Body of pancreas (tissue), 4 donors: ENCODE results near the gene TTLL10. TPM values are rescaled to one million over a fixed set of nuclear protein-coding genes. Genes with fewer than 3 reads are reported as not detected.

Experiments used
- ATAC-seq: fragments of 150-250 bp; one replicate; pipeline ENCODE4 v1.9.1; 2016
- DNase-seq, 4 donors: peaks; one replicate each; pipeline ENCODE4 v3.0.0-alpha.2; 2019
- H3K27ac ChIP-seq, 4 donors: fragments of 200-600 bp; sonication (generic); 1 replicate in 3 of 4; 2 replicates in 1 of 4; pipeline versions ENCODE4 v1.5.1 to v1.6.1; 2016 to 2019; ENCODE audit warnings: mild to moderate bottlenecking in 1 of 4, mixed read lengths in 1 of 4, moderate library complexity in 1 of 4
- H3K27me3 ChIP-seq, 2 donors: fragments of 200-600 bp; sonication (generic); one replicate each; pipeline ENCODE4 v1.6.0; 2016; ENCODE audit warnings: mild to moderate bottlenecking in 1 of 2
- H3K36me3 ChIP-seq, 2 donors: fragments of 200-600 bp; sonication (generic); replicated peaks in 1 of 2; 2 replicates each; pipeline ENCODE4 v1.5.1; 2016; ENCODE audit warnings: low read depth in 2 of 2; ENCODE audit not compliant: insufficient read depth in 1 of 2
- H3K4me1 ChIP-seq: fragments of 200-600 bp; sonication (generic); one replicate; pipeline ENCODE4 v1.6.0; 2016
- H3K4me3 ChIP-seq, 2 donors: fragments of 200-600 bp; sonication (generic); 1 replicate in 1 of 2; 2 replicates in 1 of 2; pipeline ENCODE4 v1.5.1; 2016 to 2019
- H3K9me3 ChIP-seq, 3 donors: fragments of 200-600 bp; sonication (generic); 1 replicate in 2 of 3; 2 replicates in 1 of 3; pipeline ENCODE4 v1.5.1; 2016
- CTCF ChIP-seq, 7 experiments: fragments of 450-650 bp in 4 of 7; fragments of 200-600 bp in 3 of 7; sonication (generic) in 3 of 7; IDR thresholded peaks; one replicate each; pipeline ENCODE4 v1.5.1; 2016 to 2019; ENCODE audit warnings: antibody characterized with exemption in 7 of 7
- POLR2A ChIP-seq, 3 donors: fragments of 450-650 bp; IDR thresholded peaks; one replicate each; pipeline ENCODE4 v1.6.1; 2016; ENCODE audit warnings: antibody characterized with exemption in 3 of 3, mild to moderate bottlenecking in 2 of 3
- WGBS, 2 donors: methylation state at CpG; one replicate each; pipeline ENCODE4 v1.1.5; 2017; 5-methylcytosine and 5-hydroxymethylcytosine counted together
- intact Hi-C: fragments of 100-400 bp; cut with DNase I; formaldehyde crosslinking; loops from one replicate; pipeline ENCODE4 v1.15.1; 2023
- total RNA-seq, 2 donors: library from RNA; depleted of rRNA; stranded (reverse); fragments of >200 nt; gene quantifications; one replicate each; pipeline ENCODE4 v1.1.0, GENCODE V29; 2016

TTLL10 gene
- total RNA-seq, 2 donors from 2014 or later, result 0.66 to 0.78 TPM

GRCh38 chr1:1199141-1199960, 25.7 kb downstream of the TTLL10 start:
- no peak overlapping the region for H3K4me3 ChIP-seq
- H3K36me3 ChIP-seq, result no peaks in the 10 kb centered on the region
- no peaks in the 10 kb centered on the region for H3K9me3 ChIP-seq
- H3K27ac ChIP-seq, result no peak overlapping the region
- intact Hi-C loops, result no loop called here
- 60 to 82% methylated on average over 2 to 22 of the region's 22 CpGs for WGBS, 2 donors
- ATAC-seq, result no peak
- peaks cover 0 to 13% of the 10 kb centered on the region in 2 donors for H3K27me3 ChIP-seq
- peaks cover 11% of the 10 kb centered on the region for H3K4me1 ChIP-seq
- DNase-seq, result no peak
- TF ChIP-seq POLR2A (IDR thresholded peaks at IDR 0.05) (no peak), CTCF (IDR thresholded peaks at IDR 0.05) (no peak)

DNA sequence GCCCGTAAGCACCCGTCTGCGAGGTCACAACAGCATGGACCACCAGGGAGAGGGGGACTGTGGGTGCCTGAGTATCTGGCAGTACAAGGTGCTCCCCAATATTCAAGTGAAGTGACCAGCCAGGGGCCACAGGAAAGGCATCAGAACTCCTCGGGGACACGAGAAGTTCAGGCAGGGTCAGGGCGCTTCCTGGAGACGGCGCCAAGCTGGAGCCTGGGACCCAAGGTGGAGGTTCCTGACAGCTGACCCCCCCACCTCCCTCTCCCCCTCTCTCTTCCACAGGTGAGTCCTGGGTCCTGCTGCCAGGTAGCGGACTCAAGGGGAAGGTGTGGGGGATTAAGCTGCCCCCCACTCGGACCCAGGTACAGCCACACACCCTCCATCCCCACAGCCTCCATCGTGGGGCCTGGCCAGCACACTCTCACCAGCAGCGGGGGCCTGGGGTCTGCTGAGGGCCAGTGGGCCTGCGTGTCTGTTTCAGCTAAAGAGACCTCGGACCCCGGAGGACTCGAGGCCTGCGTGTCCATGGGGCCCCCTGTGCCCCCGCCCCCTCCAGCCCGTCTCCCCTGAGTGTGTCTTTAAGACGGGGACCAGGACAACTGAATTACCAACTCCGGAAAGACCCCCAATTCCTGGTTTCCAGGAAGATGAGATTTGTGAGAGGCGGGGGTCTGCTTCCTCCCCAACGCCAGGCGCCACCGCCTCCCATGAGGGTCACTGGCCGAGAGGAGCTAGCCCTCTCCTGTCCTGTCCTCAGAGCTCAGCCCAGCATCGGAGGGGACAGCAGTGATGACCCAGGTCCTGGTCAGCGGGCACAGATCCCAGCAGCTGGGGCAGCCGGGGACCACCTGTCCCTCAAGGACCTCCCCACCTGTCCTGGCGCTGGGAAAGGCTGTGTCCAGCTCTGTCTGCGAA, 26.5 kb downstream of the TTLL10 start:
- WGBS, 2 donors, result 62 to 77% methylated on average over 8 to 31 of the region's 31 CpGs
- Histone ChIP-seq H3K4me1 (peaks cover 11% of the 10 kb centered on the region), H3K9me3 (no peaks in the 10 kb centered on the region), H3K27ac (no peak overlapping the region), H3K4me3 (no peak overlapping the region), H3K36me3 (no peaks in the 10 kb centered on the region), H3K27me3 (peaks cover 0 to 13% of the 10 kb centered on the region in 2 donors)
- no peak for TF ChIP-seq POLR2A (IDR thresholded peaks at IDR 0.05)
- TF ChIP-seq CTCF (IDR thresholded peaks at IDR 0.05), result no peak
- DNase-seq (no peak), ATAC-seq (no peak)
- intact Hi-C loops, result no loop called here

DNA sequence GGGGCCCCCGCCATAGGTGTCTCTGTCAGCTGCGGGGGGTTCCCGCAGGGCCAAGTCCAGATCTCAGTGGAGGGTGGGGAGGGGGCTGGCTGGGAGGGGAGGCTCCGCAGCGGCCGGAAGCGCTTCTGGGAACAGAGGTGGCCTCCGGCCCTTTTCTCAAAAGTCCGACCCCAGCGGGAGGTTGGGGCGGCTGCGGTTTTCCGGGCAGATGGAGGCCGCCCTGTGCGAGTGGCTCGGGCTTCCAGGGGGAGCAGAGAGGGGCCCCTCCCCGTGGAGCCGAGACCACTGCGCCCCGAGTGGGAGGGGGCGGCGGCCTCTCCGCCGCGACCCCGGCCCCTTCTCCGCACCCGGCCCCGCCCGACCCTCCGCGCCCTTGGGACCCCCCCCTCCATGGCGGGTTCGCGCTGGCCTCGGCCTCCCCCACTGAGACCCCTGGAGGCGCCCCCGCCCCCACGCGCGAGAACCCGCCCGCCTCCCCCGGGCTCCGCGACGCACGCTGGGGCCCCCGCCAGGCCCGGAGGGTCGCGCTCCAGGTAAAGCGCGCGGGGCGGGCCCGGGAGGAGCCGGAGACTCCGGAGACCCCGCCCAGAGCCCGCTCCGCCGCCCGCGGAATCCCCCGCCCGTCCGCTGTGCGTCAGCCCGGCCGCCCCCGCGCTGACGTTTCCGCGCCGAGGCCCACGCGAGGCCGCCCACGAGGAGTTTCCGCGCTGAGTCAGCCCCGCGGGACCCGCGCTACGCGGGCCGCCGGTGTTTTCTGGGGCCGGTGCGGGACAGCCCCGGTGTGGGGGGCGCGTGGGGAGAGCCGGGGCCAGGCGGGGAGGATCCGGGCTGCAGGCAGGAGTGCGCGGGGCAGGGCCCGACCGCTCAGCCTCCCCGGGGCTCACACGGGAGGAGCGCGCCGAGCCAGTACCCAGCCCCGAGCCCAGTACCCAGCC, 27.5 kb downstream of the TTLL10 start:
- Histone ChIP-seq H3K27me3 (peaks cover 0 to 16% of the 10 kb centered on the region in 2 donors), H3K27ac (no peak overlapping the region), H3K36me3 (no peaks in the 10 kb centered on the region), H3K9me3 (no peaks in the 10 kb centered on the region), H3K4me1 (peaks cover 14% of the 10 kb centered on the region), H3K4me3 (peak overlapping the region; percentile 9 to 17)
- DNase-seq, result peak in 3 of 4 donors; percentile 25 to 44 (median 44)
- TF ChIP-seq POLR2A (IDR thresholded peaks at IDR 0.05) (no peak), CTCF (IDR thresholded peaks at IDR 0.05) (no peak)
- peak; percentile 33 for ATAC-seq
- 2% methylated on average over 57 of the region's 109 CpGs; no CpG with 5 or more reads in 1 of the 2 donors for WGBS, 2 donors
- intact Hi-C loops, result no loop called here

- Histone ChIP-seq H3K9me3 (no peaks in the 10 kb centered on the region), H3K27me3 (peaks cover 0 to 28% of the 10 kb centered on the region in 2 donors), H3K36me3 (no peaks in the 10 kb centered on the region), H3K27ac (no peak overlapping the region), H3K4me3 (no peak overlapping the region), H3K4me1 (peaks cover 21% of the 10 kb centered on the region)
- DNase-seq (no peak), ATAC-seq (no peak)
- 61 to 65% methylated on average over 10 to 14 of the region's 27 CpGs for WGBS, 2 donors
- intact Hi-C loops, result no loop called here
- no peak for TF ChIP-seq CTCF (IDR thresholded peaks at IDR 0.05)
- no peak for TF ChIP-seq POLR2A (IDR thresholded peaks at IDR 0.05)
These were observed 29.3 kb downstream of the TTLL10 start for GRCh38 chr1:1202831-1203560.
